K562 (cell line): ENCODE results near the gene RASGRP2. TPM values are rescaled to one million over a fixed set of nuclear protein-coding genes. Genes with fewer than 3 reads are reported as not detected.

ENCODE experiments used
- DNMT1 ChIP-seq: fragments of 450-650 bp; IDR thresholded peaks from 2 replicates; pipeline ENCODE4 v1.6.1; 2016; ENCODE audit warnings: antibody characterized with exemption, mild to moderate bottlenecking
- FOXA3 ChIP-seq, 2 experiments: fragments of 450-650 bp in 1 of 2; sonication (generic) in 1 of 2; formaldehyde crosslinking; IDR thresholded peaks in 1 of 2; conservative IDR thresholded peaks in 1 of 2; 2 replicates each; pipeline versions ENCODE4 v1.4.0 to v1.8.0; 2020 to 2022; ENCODE audit warnings: mild to moderate bottlenecking in 2 of 2, missing genetic modification reagents in 1 of 2
- NCOA1 ChIP-seq: fragments of 450-650 bp; IDR thresholded peaks from 2 replicates; pipeline ENCODE4 v1.6.1; 2016; ENCODE audit warnings: low read depth
- NCOA2 ChIP-seq, 2 experiments: fragments of 450-650 bp; IDR thresholded peaks; 2 replicates each; pipeline ENCODE4 v1.6.1; 2018; ENCODE audit warnings: mild to moderate bottlenecking in 2 of 2, moderate library complexity in 1 of 2; ENCODE audit not compliant: partially characterized antibody in 2 of 2
- NR1H2 ChIP-seq: sonication (generic); formaldehyde crosslinking; IDR thresholded peaks from 2 replicates; pipeline ENCODE4 v1.4.0; 2020; ENCODE audit warnings: mild to moderate bottlenecking, missing genetic modification reagents
- NR2C2 ChIP-seq, 2 experiments: fragments of 200-800 bp in 1 of 2; sonication (Bioruptor generic) in 1 of 2; sonication (generic) in 1 of 2; formaldehyde crosslinking in 1 of 2; IDR thresholded peaks; 2 replicates each; pipeline versions ENCODE4 v1.6.1 to v1.8.0; 2016 to 2022; ENCODE audit warnings: mild to moderate bottlenecking in 1 of 2, missing compliant biosample characterization in 1 of 2, missing genetic modification characterization in 1 of 2, missing genetic modification reagents in 1 of 2
- PHF8 ChIP-seq: fragments of 200-600 bp; sonication (generic); IDR thresholded peaks from 2 replicates; pipeline ENCODE4 v1.6.1; 2012; ENCODE audit warnings: mixed run types, mild to moderate bottlenecking, inconsistent platforms, low read length, moderate library complexity, borderline replicate concordance
- PRPF4 ChIP-seq: fragments of 200-400 bp; formaldehyde crosslinking; IDR thresholded peaks from one replicate; pipeline ENCODE4 v1.6.1; 2017; ENCODE audit warnings: low read length, low read depth, mild to moderate bottlenecking; ENCODE audit not compliant: insufficient read depth, poor library complexity, severe bottlenecking
- ZKSCAN3 ChIP-seq: fragments of 250-450 bp; sonication (Bioruptor Pico); IDR thresholded peaks from 2 replicates; pipeline ENCODE4 v1.4.0; 2020
- ZNF316 ChIP-seq: fragments of 450-650 bp; IDR thresholded peaks from 2 replicates; pipeline ENCODE4 v1.6.1; 2016
- ZNF445 ChIP-seq: fragments of 250-450 bp; sonication (Bioruptor Pico); IDR thresholded peaks from 2 replicates; pipeline ENCODE4 v1.4.0; 2020; ENCODE audit warnings: low read depth, mild to moderate bottlenecking, moderate library complexity
- ZNF586 ChIP-seq: fragments of 450-650 bp; formaldehyde crosslinking; conservative IDR thresholded peaks from 2 replicates; pipeline ENCODE4 v1.4.0; 2020; ENCODE audit warnings: mild to moderate bottlenecking, moderate library complexity
- polyA plus RNA-seq, 8 experiments: library from polyadenylated mRNA; depleted of rRNA in 4 of 8; stranded (reverse) in 5 of 8; unstranded in 3 of 8; fragments of >200 nt; fragmentation: Nextera tagmentation in 2 of 8; fragmentation: Illumina TruSeq in 1 of 8; extraction: Ambion mirVana in 2 of 8; extraction: Trizol in 1 of 8; gene quantifications; 2 replicates each; pipeline versions ENCODE4 v1.2.1 to v1.2.3, GENCODE V29; 2011 to 2014; ENCODE audit warnings: inconsistent platforms in 1 of 8, missing spikeins in 1 of 8
- total RNA-seq, 7 experiments: library from RNA; depleted of rRNA in 6 of 7; stranded (reverse); fragments of >200 nt in 6 of 7; fragmentation: Illumina TruSeq in 2 of 7; extraction: Trizol in 2 of 7; gene quantifications; 2 replicates each; pipeline versions ENCODE4 v1.2.1 to v1.2.3, GENCODE V29; 2011 to 2021; ENCODE audit warnings: low replicate concordance in 1 of 7
- TF ChIP-seq, protein P1 (sequence below): fragments of 450-650 bp; IDR thresholded peaks from 2 replicates; pipeline ENCODE4 v1.7.0; 2016; ENCODE audit warnings: borderline replicate concordance
- TF ChIP-seq, protein P2 (sequence below): fragments of 250-450 bp; sonication (Bioruptor Pico); IDR thresholded peaks from 2 replicates; pipeline ENCODE4 v1.8.0; 2021; ENCODE audit warnings: mild to moderate bottlenecking, moderate library complexity
- TF ChIP-seq, protein P3 (sequence below): sonication (generic); formaldehyde crosslinking; IDR thresholded peaks from 2 replicates; pipeline ENCODE4 v1.8.0; 2022; ENCODE audit warnings: missing genetic modification reagents, mild to moderate bottlenecking, moderate library complexity, borderline replicate concordance
- TF ChIP-seq, protein P4 (sequence below): IDR thresholded peaks from 2 replicates; pipeline ENCODE4 v1.6.1; 2011; ENCODE audit not compliant: insufficient read length; ENCODE audit errors: extremely low read depth
- TF ChIP-seq, protein P5 (sequence below): fragments of 450-650 bp; IDR thresholded peaks from 2 replicates; pipeline ENCODE4 v1.6.1; 2018; ENCODE audit warnings: mild to moderate bottlenecking, low read depth; ENCODE audit not compliant: partially characterized antibody
- TF ChIP-seq, protein P6 (sequence below), 2 experiments: IDR thresholded peaks; 2 replicates each; pipeline ENCODE4 v1.6.1; 2011; ENCODE audit warnings: borderline replicate concordance in 1 of 2, control low read depth in 1 of 2, low read depth in 1 of 2, low read length in 1 of 2, mild to moderate bottlenecking in 1 of 2, mixed read lengths in 1 of 2, moderate library complexity in 1 of 2; ENCODE audit not compliant: insufficient read depth in 1 of 2, insufficient read length in 1 of 2, poor library complexity in 1 of 2, severe bottlenecking in 1 of 2; ENCODE audit errors: extremely low read depth in 1 of 2

RASGRP2 gene
- total and polyA plus RNA-seq, 9 of the 15 experiments (the other 6 are each of a cell fraction or from before 2014, with no cell fraction given): 0.87 to 22.7 (median 5.5) TPM

DNA sequence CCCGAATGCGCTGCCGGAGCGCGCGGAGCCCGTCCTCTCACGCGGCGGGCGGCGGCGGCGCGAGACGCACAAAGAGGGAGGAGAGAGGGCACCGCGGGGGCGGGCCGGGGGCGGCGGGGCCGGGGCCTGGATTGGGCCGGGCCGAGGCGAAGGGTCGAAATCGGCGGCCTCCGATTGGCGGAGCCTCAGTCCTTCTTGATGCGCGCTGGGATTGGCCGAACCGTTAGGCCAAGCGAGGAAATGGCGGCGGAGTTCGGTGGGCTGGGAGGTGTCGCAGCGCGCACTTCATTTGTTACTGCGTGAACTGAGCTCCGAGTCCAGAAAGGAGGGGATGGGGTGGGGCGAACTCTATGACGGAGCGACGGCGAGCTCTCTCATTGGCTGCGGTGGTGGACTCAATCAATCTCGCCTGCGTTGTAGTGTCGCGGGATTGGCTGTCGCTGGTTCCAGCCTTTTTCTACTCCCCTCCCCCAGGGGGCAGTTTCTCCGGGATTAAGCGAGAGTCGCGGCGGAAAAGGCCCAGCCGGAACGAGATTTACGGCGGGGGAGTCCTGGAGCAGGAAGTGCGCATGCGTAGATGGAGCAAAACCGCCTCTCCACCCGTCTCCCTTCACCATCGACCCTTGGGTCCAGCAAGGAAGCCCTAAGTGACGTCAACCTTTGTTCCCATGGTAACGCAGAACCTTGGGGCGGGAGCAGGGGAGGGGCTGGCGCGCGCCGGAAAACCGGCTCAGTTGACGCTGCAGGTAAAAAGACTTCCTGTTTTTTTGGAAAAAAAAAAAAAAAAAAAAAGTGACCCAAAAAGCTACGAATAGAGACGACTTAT lies 34.7 kb upstream of the RASGRP2 start, which contains the start of gene SF1 (continued):
- TF ChIP-seq PHF8: peak; percentile 37; the same call in 1 of the 2 replicates
- no peak for TF ChIP-seq PRPF4
- TF ChIP-seq NR2C2 (CRISPR knock-in tag; IDR thresholded peaks at IDR 0.05): no peak
- peak; percentile 92 for TF ChIP-seq NR2C2 (tag; IDR thresholded peaks at IDR 0.05)
- TF ChIP-seq, protein P1, sequence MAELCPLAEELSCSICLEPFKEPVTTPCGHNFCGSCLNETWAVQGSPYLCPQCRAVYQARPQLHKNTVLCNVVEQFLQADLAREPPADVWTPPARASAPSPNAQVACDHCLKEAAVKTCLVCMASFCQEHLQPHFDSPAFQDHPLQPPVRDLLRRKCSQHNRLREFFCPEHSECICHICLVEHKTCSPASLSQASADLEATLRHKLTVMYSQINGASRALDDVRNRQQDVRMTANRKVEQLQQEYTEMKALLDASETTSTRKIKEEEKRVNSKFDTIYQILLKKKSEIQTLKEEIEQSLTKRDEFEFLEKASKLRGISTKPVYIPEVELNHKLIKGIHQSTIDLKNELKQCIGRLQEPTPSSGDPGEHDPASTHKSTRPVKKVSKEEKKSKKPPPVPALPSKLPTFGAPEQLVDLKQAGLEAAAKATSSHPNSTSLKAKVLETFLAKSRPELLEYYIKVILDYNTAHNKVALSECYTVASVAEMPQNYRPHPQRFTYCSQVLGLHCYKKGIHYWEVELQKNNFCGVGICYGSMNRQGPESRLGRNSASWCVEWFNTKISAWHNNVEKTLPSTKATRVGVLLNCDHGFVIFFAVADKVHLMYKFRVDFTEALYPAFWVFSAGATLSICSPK: no peak
- no peak for TF ChIP-seq NCOA1
- TF ChIP-seq, protein P2, sequence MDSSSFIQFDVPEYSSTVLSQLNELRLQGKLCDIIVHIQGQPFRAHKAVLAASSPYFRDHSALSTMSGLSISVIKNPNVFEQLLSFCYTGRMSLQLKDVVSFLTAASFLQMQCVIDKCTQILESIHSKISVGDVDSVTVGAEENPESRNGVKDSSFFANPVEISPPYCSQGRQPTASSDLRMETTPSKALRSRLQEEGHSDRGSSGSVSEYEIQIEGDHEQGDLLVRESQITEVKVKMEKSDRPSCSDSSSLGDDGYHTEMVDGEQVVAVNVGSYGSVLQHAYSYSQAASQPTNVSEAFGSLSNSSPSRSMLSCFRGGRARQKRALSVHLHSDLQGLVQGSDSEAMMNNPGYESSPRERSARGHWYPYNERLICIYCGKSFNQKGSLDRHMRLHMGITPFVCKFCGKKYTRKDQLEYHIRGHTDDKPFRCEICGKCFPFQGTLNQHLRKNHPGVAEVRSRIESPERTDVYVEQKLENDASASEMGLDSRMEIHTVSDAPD: no peak
- TF ChIP-seq, protein P3, sequence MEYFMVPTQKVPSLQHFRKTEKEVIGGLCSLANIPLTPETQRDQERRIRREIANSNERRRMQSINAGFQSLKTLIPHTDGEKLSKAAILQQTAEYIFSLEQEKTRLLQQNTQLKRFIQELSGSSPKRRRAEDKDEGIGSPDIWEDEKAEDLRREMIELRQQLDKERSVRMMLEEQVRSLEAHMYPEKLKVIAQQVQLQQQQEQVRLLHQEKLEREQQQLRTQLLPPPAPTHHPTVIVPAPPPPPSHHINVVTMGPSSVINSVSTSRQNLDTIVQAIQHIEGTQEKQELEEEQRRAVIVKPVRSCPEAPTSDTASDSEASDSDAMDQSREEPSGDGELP (CRISPR knock-in tag): peak; percentile 71; the same call in 1 of the 2 replicates
- no peak for TF ChIP-seq NR1H2 (CRISPR knock-in tag)
- TF ChIP-seq ZNF445 (CRISPR knock-in tag): no peak
- TF ChIP-seq, protein P4, sequence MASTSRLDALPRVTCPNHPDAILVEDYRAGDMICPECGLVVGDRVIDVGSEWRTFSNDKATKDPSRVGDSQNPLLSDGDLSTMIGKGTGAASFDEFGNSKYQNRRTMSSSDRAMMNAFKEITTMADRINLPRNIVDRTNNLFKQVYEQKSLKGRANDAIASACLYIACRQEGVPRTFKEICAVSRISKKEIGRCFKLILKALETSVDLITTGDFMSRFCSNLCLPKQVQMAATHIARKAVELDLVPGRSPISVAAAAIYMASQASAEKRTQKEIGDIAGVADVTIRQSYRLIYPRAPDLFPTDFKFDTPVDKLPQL: no peak
- no peak for TF ChIP-seq ZNF586 (CRISPR knock-in tag)
- no peak for TF ChIP-seq FOXA3 (CRISPR knock-in tag; conservative IDR thresholded peaks at IDR 0.05 in 1 of 2, IDR thresholded peaks at IDR 0.05 in 1 of 2)
- TF ChIP-seq ZKSCAN3 (CRISPR knock-in tag): no peak
- no peak for TF ChIP-seq DNMT1
- TF ChIP-seq NCOA2 (IDR thresholded peaks at IDR 0.05; ENCODE audit: partially characterized antibody in 2 of 2): no peak
- TF ChIP-seq, protein P5, sequence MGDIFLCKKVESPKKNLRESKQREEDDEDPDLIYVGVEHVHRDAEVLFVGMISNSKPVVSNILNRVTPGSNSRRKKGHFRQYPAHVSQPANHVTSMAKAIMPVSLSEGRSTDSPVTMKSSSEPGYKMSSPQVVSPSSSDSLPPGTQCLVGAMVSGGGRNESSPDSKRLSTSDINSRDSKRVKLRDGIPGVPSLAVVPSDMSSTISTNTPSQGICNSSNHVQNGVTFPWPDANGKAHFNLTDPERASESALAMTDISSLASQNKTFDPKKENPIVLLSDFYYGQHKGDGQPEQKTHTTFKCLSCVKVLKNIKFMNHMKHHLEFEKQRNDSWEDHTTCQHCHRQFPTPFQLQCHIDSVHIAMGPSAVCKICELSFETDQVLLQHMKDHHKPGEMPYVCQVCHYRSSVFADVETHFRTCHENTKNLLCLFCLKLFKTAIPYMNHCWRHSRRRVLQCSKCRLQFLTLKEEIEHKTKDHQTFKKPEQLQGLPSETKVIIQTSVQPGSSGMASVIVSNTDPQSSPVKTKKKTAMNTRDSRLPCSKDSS: no peak
- TF ChIP-seq ZNF316: no peak
- TF ChIP-seq, protein P6, sequence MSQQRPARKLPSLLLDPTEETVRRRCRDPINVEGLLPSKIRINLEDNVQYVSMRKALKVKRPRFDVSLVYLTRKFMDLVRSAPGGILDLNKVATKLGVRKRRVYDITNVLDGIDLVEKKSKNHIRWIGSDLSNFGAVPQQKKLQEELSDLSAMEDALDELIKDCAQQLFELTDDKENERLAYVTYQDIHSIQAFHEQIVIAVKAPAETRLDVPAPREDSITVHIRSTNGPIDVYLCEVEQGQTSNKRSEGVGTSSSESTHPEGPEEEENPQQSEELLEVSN (IDR thresholded peaks at IDR 0.05; ENCODE audit: borderline replicate concordance in 1 of 2, extremely low read depth in 1 of 2, insufficient read depth in 1 of 2, insufficient read length in 1 of 2, low read depth in 1 of 2, low read length in 1 of 2, poor library complexity in 1 of 2, severe bottlenecking in 1 of 2): peak in 1 of 2 experiments; percentile 55
